COLO668 (cell line): ENCODE results near the gene MBOAT1.
"Not testable (repeated sequence)": the region's sequence is repeated elsewhere in the genome, so short reads cannot be mapped to it uniquely, and the experiment has no call there.

Experiments used
- DNase-seq: peaks from one replicate; lab custom pipeline; 2025; ENCODE audit not compliant: unreplicated experiment; lab: John Stamatoyannopoulos, UW

MBOAT1 gene

DNA sequence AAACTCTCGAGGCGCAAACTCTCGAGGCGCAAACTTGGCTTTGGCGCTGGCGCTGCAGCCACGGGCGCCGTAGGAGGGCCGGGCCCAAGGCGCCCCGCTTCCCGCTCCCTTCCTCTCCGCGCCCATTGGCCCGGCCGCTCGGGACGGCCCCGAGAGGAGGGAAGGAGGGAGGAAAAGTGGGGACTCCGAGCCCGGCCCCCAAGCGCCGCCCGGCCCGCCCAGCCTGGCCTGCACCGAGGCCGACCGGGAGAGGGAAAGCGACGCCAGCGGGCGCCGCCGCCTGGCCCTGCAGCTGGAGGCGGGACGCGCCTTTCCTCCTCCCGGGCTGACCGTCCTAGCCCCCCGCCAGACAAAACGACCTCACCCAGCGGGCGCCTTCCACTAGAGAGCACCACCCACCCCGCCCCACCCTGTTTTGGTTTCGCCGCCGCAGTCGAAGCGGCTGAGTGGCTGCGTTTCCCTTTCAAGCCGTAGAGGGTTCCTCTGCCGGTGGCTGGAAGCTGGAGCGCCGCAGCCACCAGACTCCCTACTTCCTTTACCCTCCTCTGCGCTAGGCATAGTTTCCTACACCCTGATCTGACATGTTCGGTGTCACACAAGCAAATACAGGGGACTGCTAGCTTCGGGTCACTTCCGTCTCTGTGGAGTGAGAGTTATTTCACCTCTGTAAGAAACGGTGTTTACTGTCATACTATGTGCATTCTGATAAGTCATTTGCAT lies at the start of gene MBOAT1:
Gene MBOAT1, minus strand, starts transcription at position 78 of the 720 bp plus-strand sequence. CDS start 235 bp downstream, outside the sequence.
- DNase-seq, result peak; percentile 79

DNA sequence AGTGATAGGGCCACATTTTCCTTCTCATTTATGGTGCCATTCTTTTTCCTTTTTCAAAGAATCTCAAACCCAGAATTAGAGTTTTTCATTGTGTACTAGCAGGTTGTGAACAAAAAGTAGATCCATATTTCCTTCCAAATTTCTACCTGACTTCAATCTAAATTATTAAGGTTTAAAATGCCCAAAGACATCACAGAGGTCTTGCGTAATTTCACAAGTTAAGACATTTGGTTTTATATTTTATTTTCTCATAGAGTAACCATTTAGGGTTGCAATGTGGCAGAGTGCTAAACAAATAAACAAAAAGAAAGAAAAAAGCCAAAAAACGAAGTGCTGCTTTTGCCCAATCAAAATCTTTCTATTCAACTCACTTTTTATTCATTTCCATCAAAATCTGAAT lies 49.4 kb upstream of the MBOAT1 start:
- DNase-seq, result no peak

DNA sequence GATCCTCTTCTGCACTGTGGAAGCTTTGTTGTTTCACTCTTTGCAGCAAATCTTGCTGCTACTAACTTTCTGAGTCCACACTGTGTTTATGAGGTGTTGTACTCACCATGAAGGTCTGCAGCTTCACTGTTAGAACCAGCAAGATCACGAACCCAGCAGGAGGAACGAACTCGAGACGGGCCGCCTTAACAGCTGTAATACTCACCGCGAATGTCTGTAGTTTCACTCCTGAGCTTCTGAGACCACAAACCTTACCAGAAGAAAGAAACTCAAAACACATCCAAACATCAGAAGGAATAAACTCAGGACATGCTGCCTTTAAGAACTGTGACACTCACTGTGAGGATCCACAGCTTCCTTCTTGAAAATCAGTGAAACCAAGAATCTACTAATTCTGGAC lies 48.1 kb upstream of the MBOAT1 start:
- DNase-seq, result no peak

DNA sequence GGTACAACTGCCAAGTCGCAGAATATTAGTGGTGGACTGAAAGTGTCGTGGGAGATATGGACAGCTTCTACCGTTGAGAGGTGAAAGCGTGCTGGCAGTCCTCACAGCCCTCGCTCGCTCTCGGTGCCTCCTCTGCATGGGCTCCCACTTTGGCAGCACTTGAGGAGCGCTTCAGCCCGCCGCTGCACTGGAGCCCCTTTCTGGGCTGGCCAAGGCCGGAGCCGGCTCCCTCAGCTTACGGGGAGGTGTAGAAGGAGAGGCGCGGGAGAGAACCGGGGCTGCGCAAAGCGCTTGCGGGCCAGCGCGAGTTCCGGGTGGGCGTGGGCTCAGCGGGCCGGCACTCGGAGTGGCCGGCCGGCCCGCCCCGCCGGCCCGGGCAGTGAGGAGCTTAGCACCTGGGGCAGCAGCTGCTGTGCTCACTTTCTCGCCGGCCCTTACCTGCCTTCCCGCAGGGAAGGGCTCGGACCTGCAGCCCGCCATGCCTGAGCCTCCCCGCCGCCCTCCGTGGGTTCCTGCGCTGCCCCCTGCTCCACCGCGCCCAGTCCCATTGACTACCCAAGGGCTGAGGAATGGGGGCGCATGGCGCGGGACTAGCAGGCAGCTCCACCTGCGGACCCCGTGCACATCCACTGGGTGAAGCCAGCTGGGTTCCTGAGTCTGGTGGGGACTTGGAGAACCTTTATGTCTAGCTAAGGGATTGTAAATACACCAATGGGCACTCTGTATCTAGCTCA lies 47.2 kb upstream of the MBOAT1 start:
- no peak for DNase-seq

GRCh38 chr6:20255428-20255827 lies 43.2 kb upstream of the MBOAT1 start:
- no peak for DNase-seq

- no peak for DNase-seq
Measured at GRCh38 chr6:20254295-20254694, 42.0 kb upstream of the MBOAT1 start.

DNA sequence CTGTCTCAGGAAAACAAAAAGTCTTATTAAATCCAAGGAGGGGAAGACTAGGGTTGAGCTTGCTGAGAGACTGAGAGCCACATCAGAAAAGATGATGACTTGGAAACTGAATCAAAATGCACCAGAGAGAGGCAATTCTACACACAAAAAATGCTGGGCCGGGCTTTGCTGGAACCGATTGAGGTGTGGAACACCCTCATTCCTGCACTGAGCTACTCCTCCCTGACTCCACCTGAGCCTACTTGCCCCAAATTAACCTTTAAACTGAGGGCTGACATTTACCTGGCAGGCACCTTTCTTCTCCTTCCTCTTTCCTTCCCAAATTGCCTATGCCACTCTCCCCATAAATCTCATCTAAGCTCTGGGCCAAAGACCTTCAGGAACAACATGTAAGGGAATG lies 40.8 kb upstream of the MBOAT1 start:
- no peak for DNase-seq

GRCh38 chr6:20252311-20252710 lies 40.0 kb upstream of the MBOAT1 start:
- DNase-seq, result no peak

GRCh38 chr6:20251525-20251924 lies 39.3 kb upstream of the MBOAT1 start:
- no peak for DNase-seq

GRCh38 chr6:20246125-20246524 lies 33.9 kb upstream of the MBOAT1 start:
- no peak for DNase-seq

DNA sequence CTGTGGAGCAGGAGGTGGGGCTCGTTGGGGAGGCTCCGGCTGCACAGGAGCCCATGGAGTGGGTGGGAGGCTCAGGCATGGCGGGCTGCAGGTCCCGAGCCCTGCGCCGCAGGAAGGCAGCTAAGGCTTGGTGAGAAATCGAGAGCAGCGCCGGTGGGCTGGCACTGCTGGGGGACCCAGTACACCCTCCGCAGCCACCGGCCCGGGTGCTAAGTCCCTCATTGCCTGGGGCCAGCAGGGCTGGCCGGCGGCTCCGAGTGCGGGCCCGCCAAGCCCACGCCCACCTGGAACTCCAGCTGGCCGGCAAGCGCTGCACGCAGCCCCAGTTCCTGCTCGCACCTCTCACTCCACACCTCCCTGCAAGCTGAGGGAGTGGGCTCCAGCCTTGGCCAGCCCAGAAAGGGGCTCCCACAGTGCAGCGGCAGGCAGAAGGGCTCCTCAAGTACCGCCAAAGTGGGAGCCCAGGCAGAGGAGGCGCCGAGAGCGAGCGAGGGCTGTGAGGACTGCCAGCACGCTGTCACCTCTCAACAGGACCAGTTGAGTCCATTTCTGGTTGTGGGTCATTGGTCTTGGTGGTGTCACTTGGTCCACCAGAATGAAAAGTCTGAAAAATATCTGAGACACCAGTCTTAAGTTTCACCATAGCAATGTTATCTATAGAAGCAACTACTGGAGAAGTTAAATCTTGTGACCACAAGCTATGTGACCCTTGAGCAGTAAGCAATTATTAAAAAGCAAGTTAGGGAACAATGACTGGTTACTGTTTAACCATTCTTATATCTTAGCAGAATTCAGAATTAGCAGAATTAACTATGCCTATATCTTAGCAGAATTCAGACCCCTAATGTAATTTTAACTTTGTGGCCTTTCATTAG lies 32.8 kb upstream of the MBOAT1 start:
- not testable (repeated sequence) for DNase-seq

DNA sequence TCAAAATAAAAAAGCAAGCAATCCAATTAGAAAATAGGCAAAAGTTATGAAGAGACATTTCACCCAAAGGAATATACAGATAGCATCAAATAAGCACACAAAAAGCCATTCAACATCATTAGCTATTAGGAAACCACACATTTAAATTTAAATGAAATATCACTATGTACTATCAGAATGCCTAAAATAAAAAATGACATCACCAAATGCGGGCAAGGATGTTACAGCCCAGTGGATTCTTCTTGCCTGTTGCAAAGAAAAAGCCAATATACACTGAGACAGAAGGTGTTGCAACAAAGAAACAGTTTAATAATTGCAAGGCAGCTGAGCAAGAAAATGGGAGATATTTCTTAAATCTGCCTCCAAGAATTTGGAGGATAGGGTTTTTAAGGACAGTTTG lies 31.0 kb upstream of the MBOAT1 start:
- no peak for DNase-seq

DNA sequence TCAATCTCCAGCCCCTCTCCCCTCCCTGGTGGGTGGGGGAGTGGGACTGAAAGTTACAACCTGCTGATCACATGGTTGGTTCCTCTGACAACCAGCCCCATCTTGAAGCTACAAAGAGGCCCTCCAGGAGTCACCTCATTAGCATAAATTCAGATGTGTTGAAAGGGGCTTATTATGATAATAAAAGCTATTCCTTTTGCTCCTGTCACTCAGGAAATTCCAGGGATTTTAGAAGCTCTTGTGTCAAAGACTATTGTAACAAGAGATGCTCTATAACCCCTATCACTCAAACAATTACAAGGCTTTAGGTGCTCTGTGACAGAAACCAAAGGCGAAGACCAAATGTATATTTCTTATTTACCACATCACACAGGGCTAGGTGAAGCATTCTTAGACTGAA lies 30.1 kb upstream of the MBOAT1 start:
- DNase-seq, result no peak

- DNase-seq, result no peak
Measured at GRCh38 chr6:20241102-20241501, 28.8 kb upstream of the MBOAT1 start.

DNA sequence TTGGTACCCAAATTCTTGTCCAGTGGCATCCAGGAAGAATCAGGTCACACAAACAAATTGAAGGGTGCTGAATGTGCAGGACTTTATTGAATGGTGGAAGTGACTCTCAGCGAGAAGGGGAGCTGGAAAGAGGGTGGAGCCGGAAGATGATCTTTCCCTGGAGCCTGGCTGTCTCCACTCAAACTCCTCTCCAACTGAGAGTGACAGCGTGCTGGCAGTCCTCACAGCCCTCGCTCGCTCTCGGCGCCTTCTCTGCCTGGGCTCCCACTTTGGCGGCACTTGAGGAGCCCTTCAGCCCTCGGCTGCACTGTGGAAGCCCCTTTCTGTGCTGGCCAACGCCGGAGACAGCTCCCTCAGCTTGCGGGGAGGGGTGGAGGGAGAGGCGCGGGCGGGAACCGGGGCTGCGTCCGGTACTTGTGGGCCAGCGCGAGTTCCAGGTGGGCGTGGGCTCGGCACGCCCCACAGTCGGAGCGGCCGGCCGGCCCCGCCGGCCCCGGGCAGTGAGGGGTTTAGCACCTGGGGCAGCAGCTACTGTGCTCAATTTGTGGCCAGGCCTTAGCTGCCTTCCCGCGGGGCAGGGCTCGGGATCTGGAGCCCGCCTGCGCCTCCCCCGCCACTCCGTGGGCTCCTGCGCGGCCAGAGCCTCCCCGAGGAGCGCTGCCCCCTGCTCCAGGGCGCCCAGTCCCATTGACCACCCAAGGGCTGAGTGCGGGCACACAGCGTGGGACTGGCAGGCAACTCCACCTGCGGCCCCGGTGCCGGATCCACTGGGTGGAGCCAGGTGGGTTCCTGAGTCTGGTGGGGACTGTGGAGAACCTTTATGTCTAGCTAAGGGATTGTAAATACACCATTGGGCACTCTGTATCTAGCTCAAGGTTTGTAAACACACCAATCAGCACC lies 26.7 kb upstream of the MBOAT1 start:
- DNase-seq, result no peak

DNA sequence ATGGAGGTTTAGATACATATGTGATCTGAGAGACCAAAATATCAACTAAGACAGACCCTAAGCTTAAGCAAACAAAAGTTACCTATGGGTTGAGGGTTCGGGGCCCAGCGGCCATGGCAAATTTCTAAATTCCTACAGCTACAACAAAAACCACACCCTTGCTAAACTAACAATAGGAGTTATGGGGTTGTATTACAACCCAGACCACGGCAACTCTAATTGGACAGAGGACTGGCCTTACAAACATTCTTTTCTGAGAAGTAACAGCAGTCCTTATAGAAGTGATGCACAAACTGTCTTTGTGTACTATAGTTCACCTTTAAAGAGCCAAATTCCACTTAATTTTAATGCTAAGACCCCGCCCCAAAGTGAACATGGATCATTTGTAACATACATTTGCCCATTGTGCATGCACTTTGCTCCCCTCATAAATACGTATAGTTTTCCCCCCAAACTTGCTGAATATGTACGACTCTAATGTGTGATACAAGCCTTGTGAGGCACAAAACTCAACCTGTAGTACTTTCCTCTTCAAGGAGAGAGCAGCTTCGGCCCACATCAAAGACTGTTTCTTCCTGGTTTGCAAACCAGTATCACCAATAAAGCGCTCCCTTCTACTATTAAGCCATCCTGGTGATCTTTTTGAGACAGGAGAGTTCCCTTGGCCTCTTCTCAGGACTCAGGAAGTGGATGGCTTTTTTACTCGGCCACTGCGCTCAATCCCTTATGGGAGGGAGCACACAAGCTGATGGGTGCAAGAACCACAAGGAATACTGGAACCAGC lies 25.6 kb upstream of the MBOAT1 start:
- DNase-seq, result no peak

- no peak for DNase-seq
Measured at GRCh38 chr6:20236909-20237600, 24.8 kb upstream of the MBOAT1 start.

DNA sequence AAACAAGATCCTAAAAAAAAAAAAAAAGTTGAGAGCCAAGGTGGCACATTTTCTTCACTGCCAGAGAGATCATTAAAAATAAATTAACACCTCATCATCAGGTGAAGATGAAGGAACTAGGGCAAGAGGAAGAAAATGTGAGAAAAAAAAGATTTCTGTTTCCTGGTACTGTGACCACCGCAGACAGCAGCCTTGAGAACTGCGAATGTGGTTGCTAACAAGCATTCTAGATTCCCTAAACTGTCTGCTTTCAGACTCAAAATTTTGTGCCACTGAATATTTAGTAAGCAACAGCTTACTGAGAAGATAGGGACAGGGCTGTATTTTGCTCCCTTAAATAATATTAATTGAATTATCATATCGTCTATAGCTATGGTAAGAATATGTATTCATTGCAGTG lies 24.1 kb upstream of the MBOAT1 start:
- DNase-seq, result no peak

GRCh38 chr6:20235041-20235440 lies 22.8 kb upstream of the MBOAT1 start:
- DNase-seq, result no peak
